ENCODE measurements around the gene TSPY4. TPM values are rescaled to one million over a fixed set of nuclear protein-coding genes. Genes with fewer than 3 reads are reported as not detected.
"Not testable (repeated sequence)": the region's sequence is repeated elsewhere in the genome, so short reads cannot be mapped to it uniquely, and the experiment has no call there.

The TSPY4 gene
- total RNA-seq = not detected in 2 replicates

GRCh38 chrY:9337164-9337563 lies at the start of gene TSPY4:
Gene TSPY4 (plus strand): TSS chrY:9337464. CDS start chrY:9337510, 46 bp downstream.
- CTCF ChIA-PET; POLR2A ChIA-PET; H3K36me3 Mint-ChIP-seq (ENCODE audit: low read depth); DNase-seq; intact Hi-C loops (cut with micrococcal nuclease); H3K4me1 Mint-ChIP-seq; H3K27ac Mint-ChIP-seq; H3K9me3 Mint-ChIP-seq; H3K27me3 Mint-ChIP-seq; H3K4me3 Mint-ChIP-seq; ATAC-seq (ENCODE audit: low read depth): not testable (repeated sequence)

DNA sequence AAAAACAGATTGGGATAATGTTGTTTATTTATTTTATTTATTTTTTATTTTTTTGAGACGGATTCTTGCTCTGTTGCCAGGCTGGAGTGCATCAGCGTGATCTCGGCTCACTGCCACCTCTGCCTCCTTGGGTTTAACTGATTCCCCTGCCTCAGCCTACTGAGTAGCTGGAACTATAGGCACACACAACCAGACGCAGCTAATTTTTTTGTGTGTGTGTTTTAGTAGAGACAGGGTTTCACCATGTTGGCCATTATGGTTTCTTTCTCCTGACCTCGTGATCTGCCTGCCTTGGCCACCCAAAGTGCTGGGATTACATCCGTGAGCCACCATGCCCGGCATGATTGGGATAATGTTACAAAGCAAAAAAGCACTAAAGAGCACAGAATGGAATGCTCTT lies 16.3 kb upstream of the TSPY4 start:
- no peak for TF ChIP-seq CTCF (IDR thresholded peaks at IDR 0.05)
- Mint-ChIP-seq H3K36me3 (ENCODE audit: low read depth) (no peaks in the 10 kb centered on the region), H3K9me3 (no peaks in the 10 kb centered on the region), H3K4me1 (no peaks in the 10 kb centered on the region), H3K27me3 (no peaks in the 10 kb centered on the region), H3K27ac (no peak overlapping the region), H3K4me3 (no peak overlapping the region)
- intact Hi-C loops (cut with micrococcal nuclease) = no loop called here
- ChIA-PET CTCF (no interaction called here), POLR2A (no interaction called here)
- ATAC-seq (ENCODE audit: low read depth) (no peak), DNase-seq (no peak)

GRCh38 chrY:9357497-9357896 lies 20.2 kb downstream of the TSPY4 start, which contains the start of gene TSPY8:
Gene TSPY8 (plus strand): TSS chrY:9357797. CDS start chrY:9357843, 46 bp downstream.
- ATAC-seq (ENCODE audit: low read depth); DNase-seq: not testable (repeated sequence)

More at GRCh38 chrY:9357497-9357896, 20.2 kb downstream of the TSPY4 start, which contains the start of gene TSPY8:
- H3K27ac Mint-ChIP-seq; POLR2A ChIA-PET; H3K9me3 Mint-ChIP-seq; H3K27me3 Mint-ChIP-seq; intact Hi-C loops (cut with micrococcal nuclease); CTCF ChIA-PET; H3K4me1 Mint-ChIP-seq; H3K36me3 Mint-ChIP-seq (ENCODE audit: low read depth); H3K4me3 Mint-ChIP-seq: not testable (repeated sequence)

Other genes starting within 250 kb of the TSPY4 start
- gene TSPY8, start 20.3 kb downstream of the TSPY4 start, total RNA-seq = not detected in 2 replicates
- not detected in 2 replicates for gene TSPY3, start 61.0 kb downstream of the TSPY4 start, total RNA-seq
- gene TSPY1, start 129.5 kb downstream of the TSPY4 start, total RNA-seq = not detected in 2 replicates
- not detected in 2 replicates for gene TSPY9, start 149.8 kb downstream of the TSPY4 start, total RNA-seq
- not detected in 2 replicates for gene TSPY10, start 190.4 kb downstream of the TSPY4 start, total RNA-seq